ENCODE data around the gene EXOSC6.
A peak's percentile ranks its signal among the peaks of the same experiment; 100 is the strongest.
"Not testable (repeated sequence)": the region's sequence is repeated elsewhere in the genome, so short reads cannot be mapped to it uniquely, and the experiment has no call there.

Gene EXOSC6

DNA sequence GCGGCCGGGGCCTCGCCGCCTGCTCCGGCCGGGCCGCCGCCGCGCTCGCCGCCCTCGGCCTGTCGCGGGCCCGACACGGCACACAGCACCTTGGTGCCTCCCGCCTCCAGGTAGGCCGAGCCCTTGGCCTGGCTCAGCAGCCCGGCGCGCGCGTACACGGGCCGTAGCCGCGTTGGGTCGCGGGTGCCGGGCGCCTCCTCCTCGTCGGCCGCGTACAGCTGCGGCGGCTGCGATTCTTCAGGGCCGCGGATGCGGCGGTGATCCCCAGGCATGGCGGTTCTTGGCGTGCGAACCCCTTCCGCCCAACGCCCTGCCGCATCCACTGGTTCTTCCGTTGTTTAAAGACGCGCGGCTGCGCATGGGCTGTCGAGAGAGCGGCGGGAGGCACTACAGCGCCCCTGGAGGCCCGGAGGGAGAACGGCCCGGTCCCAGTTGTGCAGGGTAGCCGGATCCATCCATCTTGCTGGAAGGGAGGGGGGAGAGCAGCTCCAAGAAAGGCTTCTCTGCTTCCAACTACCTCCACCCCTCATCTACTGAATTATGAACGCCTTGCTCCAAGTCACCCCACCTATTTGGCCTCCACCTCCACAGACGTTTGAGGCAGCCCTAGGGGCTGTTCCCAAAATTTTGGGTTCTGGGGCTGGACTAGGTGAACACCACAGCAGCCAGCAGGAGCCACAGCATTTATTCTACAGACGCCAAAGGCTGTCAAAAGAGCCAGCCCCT, at the start of gene EXOSC6:
EXOSC6 (minus strand) TSS at position 312 of the 726 bp plus-strand sequence; CDS start at position 272, 40 bp downstream.
- peak; percentile 93 for DNase-seq (ENCODE audit: low spot score)

DNA sequence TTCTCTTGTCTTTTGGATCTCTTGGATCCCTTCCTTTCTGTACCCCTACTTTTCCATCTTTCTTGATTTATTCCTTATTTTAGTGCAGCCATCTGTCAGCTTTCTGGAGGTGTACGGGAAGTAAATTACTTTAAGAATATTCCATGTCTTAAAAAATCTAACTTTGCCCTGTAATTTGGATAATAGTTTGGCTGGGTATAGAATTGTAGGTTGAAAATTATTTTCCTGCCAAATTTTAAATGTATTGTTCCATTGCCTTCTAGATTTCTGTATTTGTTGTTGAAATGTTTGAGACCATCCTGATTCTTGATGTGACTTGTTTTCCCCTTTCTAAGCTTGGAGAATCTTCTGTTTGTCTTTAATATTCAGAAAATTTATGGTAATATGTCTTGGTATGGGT, 49.4 kb upstream of the EXOSC6 start:
- DNase-seq (ENCODE audit: low spot score): no peak

DNA sequence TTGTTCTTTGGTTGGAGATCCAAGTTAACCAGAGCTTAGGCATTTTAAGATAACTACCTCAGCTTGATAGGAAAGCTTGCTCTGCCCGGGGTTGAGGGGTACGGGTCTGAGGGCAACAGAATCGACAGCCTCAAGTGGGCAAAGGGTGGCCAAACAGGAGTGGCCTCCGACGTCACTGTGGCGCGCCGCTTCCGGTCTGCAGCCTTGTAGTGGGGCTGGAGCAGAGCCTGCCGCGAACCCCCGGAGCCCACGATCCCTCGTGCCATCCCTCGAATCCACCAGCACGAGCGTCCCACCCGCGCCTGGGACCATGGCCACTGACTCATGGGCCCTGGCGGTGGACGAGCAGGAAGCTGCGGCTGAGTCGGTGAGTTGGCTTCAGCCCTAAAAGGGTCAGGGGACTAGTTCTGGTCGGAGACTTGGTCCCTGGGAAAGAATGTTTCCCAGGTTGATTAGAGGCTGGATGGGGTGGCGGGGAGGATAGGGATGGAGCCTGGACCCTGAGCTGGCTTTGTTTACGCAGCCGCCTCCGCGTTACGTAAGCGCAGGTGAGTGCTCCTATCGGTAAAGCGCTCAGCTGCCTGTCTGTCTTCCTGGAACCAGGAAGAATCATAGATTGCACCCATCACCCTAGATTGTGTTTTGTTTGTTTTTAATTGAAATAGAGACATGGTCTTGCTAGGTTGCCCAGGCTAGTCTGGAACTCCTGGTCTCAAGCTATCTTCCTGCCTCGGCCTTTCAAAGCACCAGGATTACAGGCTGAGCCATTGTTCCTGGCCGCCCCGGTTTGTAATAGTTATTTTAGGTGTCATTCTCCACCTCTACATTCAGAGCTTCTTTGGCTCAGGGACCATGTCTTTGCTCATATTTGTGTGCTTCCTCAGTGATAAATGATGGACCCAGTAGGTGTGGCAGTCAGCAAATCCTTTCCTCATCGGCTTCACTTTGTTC, 47.5 kb upstream of the EXOSC6 start, which contains the start of gene DDX19B:
DDX19B (plus strand) TSS at position 199 of the 951 bp plus-strand sequence; CDS start at position 311, 112 bp downstream.
- DNase-seq (ENCODE audit: low spot score): peak; percentile 82

- no peak for DNase-seq (ENCODE audit: low spot score)
These were observed 43.9 kb upstream of the EXOSC6 start for GRCh38 chr16:70295634-70296033.

DNA sequence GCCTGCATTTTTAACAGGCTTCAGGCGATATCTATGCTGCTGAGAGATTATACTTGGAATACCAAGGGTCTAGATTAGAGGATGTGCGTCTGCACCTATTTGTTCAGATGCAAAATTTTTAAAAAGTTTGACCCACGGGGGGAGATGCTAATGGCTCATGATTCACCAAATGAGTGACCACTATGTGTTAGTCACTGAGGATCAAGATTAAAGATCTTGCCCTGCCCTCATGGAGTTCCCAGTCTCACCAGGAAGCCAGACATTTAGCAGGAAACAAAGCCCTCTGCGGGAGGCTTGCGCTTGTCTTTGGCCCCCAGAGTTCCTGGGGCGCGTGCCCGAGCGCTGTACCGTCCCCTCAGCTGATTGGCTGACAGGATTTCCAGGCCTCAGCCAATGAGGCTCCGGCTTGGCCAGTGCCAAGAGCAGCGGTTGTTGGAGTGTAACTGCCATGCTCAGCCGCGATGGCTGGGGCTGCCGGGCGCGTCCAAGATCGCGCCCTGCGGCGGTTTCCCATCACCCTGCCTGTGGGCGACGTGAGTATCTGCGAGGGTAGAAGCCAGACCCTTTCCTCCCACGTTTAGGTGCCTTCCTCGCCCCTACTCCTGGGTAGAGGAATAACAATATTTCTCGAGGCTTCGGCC, 42.8 kb upstream of the EXOSC6 start:
- DNase-seq (ENCODE audit: low spot score): no peak

DNA sequence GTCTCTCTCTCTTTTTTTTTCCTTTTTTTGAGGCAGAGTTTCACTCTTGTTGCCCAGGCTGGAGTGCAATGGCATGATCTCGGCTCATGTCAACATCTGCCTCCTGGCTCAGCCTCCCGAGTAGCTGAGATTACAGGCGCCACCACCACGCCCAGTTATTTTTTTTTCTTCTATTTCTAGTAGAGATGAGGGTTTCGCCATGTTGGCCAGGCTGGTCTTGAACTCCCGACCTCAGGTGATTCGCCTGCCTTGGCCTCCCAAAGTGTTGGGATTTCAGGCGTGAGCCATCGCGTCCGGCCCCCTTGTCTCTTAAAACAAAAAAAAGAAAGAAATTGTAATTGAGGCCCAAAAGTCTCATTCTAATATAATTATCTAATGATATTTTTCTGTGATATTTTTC, 40.4 kb upstream of the EXOSC6 start:
- not testable (repeated sequence) for DNase-seq (ENCODE audit: low spot score)

GRCh38 chr16:70290949-70291519, 39.3 kb upstream of the EXOSC6 start:
- DNase-seq (ENCODE audit: low spot score): no peak

DNA sequence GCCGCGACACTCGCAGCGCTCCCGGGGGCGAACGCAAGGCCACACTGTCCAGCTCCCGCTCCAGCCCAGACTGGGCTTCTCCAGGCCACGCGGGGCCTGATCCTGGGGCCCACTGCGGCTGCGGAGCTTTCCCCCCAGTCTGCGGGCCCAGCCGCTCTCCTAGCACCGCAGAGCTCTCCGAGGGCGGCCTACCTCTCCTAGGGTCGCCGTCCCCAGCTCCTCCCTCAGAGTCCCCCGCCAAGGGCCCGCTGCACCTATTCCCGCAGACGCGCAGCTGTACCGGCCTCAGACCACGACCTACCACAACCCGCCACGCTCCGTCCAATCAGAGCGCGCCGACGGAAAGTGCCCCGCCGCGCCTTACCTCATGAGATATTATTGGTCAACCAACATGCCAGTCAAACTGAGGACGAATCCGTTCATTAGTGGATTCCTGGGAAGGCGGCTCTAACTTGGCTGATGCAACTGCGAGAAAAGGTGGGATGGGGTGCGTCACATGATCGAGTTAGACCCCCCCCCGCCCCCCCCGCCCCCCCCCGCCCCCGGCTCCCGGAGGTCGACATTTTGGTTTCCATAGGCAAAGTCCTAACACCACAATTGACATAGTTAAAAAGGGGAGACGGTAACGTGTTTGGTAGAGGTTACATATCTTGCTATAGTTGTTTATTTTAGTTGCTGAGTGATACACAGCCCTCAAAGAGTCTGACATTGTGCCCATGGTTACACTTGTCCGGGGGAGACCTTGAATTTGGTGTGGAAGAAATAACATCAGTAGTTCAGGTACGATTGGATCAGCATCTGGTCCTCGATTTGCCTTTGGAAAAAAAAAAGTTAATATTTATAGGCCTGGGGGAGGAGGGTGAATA, 37.7 kb upstream of the EXOSC6 start, which contains the start of gene AARS1:
AARS1 (minus strand) TSS at position 278 of the 866 bp plus-strand sequence. CDS start 6,743 bp downstream, outside the sequence.
- DNase-seq (ENCODE audit: low spot score): peak; percentile 94

DNA sequence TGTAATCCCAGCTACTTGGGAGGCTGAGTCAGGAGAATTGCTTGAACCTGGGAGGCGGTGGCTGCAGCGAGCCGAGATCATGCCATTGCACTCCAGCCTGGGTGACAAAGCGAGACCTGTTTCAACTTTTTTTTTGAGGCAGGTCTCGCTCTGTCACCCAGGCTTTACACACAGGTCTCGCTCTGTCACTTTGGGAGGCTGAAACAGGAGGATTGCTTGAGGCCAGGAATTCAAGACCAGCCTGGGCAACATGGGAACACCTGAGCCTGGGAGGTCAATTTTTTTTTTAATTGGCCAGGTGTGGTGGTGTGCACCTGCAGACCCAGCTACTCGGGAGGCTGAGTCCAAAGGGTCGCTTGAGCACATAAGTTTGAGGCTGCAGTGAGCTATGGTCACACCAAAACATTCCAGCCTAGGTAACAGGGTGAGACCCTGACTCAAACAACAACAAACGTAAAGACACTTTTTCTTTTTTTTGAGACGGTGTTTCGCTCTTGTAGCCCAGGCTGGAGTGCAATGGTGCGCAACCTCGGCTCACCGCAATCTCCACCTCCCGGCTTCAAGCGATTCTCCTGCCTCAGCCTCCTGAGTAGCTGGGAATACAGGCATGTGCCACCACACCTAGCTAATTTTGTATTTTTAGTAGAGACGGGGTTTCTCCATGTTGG, 35.7 kb upstream of the EXOSC6 start:
- DNase-seq (ENCODE audit: low spot score): not testable (repeated sequence)

DNA sequence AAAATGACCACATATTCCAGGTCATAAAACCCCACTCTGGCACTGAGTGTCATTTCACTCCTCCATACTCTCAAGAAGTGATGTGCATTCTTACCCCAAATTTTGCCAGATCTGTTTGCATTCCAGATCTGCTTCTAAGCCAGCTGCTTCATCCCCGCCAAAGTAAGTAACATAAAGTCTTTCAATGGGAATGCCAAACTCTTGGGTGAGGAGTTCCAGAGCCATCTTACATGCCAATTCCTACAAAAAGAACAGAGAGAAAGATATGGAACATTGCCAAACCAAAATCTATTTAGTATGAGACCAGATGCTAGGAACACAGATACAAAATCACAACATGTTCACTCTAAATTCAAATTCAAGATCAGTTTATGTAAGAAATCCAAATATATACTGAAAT, 24.7 kb upstream of the EXOSC6 start:
- no peak for DNase-seq (ENCODE audit: low spot score)

- DNase-seq (ENCODE audit: low spot score): no peak
These were observed 20.0 kb upstream of the EXOSC6 start for GRCh38 chr16:70271696-70272095.

DNA sequence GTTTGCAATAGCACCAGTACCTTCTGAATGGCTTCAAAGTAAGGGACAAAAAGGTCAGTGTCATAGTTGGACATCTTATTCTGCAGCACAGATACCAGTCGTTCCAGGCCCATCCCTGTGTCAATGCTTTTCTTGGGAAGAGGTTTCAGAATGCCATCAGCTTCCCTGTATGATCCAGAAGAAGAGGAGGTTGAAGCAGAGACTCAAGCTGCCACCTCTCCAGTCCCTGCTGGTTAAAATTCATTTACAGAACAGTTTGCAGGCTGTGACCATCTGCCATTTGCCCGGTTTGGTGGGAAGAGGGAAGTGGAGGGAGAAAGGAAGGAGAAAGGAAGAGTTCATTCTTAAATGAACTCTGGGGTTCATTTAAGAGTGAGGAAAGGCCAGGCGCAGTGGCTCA, 18.4 kb upstream of the EXOSC6 start:
- DNase-seq (ENCODE audit: low spot score): no peak

GRCh38 chr16:70269471-70269870, 17.7 kb upstream of the EXOSC6 start:
- DNase-seq (ENCODE audit: low spot score): no peak

DNA sequence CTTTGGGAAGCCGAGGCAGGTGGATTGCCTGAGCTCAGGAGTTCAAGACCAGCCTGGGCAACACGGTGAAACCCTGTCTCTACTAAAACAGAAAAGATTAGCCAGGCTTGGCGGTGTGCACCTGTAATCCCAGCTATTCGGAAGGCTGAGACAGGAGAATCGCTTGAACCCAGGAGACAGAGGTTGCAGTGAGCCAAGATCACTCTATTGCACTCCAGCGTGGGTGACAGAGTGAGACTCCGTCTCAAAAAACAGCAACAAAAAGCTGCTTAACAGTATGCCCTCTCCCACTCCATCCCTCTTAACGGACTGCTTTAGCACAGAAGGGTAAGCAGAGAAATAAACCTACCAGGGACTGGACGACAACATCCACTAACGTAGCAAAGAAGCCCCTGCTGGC, 16.2 kb upstream of the EXOSC6 start:
- not testable (repeated sequence) for DNase-seq (ENCODE audit: low spot score)

- DNase-seq (ENCODE audit: low spot score): peak; percentile 72
These were observed 15.8 kb upstream of the EXOSC6 start for GRCh38 chr16:70267516-70267915.

- DNase-seq (ENCODE audit: low spot score): not testable (repeated sequence)
These were observed 8.2 kb upstream of the EXOSC6 start for GRCh38 chr16:70259903-70260302.

- no peak for DNase-seq (ENCODE audit: low spot score)
These were observed 7.2 kb upstream of the EXOSC6 start for GRCh38 chr16:70258946-70259345.

DNA sequence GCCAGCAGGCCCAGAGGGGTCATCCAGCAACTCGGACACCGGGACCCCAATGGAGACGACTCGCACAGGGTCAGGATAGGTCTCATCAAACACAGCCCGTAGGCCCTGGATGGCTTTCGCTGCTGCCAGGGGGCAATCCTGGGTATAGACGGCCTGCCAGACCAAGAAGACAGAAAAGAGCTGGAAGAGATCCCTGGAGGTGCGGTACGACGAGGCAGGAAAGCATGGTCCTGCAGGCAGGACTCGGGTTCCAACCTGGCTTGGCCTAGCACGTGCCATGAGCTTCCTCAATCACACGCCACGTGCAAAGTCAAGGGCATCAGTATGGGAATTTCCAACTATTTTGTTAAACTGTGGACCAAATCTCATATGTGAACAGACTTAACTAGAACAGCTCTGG, 6.3 kb upstream of the EXOSC6 start:
- DNase-seq (ENCODE audit: low spot score): peak; percentile 4

DNA sequence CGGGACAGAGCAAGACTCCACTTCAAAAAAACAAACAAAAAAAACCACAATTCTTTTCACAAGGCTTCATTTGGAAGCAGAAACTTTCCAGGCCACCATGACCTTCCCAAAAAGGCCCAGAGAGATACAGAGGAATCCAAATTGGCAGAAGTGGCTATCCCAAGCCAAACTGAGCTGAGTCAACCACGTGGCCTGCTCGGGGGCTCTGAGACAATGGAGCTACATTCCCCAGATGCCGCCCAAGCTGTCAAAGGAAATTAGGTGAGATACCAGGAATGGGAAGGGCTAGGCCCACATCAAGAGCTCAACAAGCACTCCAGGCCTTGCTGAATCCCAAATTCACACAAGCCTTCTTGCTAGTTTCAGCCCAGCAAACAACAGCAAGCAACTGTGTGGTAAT, 5.7 kb upstream of the EXOSC6 start:
- DNase-seq (ENCODE audit: low spot score): peak; percentile 10

- DNase-seq (ENCODE audit: low spot score): peak; percentile 7
These were observed 3.8 kb upstream of the EXOSC6 start for GRCh38 chr16:70255574-70255973.
